HL-60 (cell line): ENCODE measurements around the gene MYH7B.
A peak's percentile ranks its signal among the peaks of the same experiment; 100 is the strongest.

Source experiments
- DNase-seq, 2 experiments: peaks; one replicate each; pipeline ENCODE4 v3.0.0-alpha.2; 2010 to 2020; ENCODE audit warnings: low read depth in 1 of 2, low spot score in 1 of 2
- H3K27ac ChIP-seq: fragments of 250-450 bp; sonication (Bioruptor Pico); replicated peaks from 2 replicates; pipeline ENCODE4 v1.5.1; 2020; ENCODE audit warnings: mild to moderate bottlenecking, moderate library complexity
- H3K27me3 ChIP-seq: fragments of 250-450 bp; sonication (Bioruptor Pico); 2 replicates; pipeline ENCODE4 v1.5.1; 2021; ENCODE audit warnings: mild to moderate bottlenecking, moderate library complexity; ENCODE audit not compliant: insufficient read depth, poor library complexity, severe bottlenecking
- H3K4me3 ChIP-seq: replicated peaks from 2 replicates; pipeline ENCODE4 v1.5.1; 2011; ENCODE audit warnings: mild to moderate bottlenecking, control low read depth, low read length; ENCODE audit not compliant: insufficient read depth
- CTCF ChIP-seq: IDR thresholded peaks from one replicate; pipeline ENCODE4 v1.5.1; 2011; ENCODE audit warnings: low read length, control low read depth, inconsistent platforms; ENCODE audit not compliant: insufficient read depth
- GABPA ChIP-seq: IDR thresholded peaks from 2 replicates; pipeline ENCODE4 v1.6.1; 2012; ENCODE audit warnings: low read depth
- POLR2AphosphoS5 ChIP-seq: IDR thresholded peaks from 2 replicates; pipeline ENCODE4 v1.6.1; 2012; ENCODE audit warnings: low read depth
- REST ChIP-seq: IDR thresholded peaks from 2 replicates; pipeline ENCODE4 v1.6.1; 2012; ENCODE audit warnings: low read depth; ENCODE audit not compliant: insufficient replicate concordance
- SPI1 ChIP-seq: IDR thresholded peaks from 2 replicates; pipeline ENCODE4 v1.6.1; 2012; ENCODE audit warnings: low read depth, mild to moderate bottlenecking, borderline replicate concordance

MYH7B gene

GRCh38 chr20:34938466-34939163, 17.1 kb upstream of the MYH7B start:
- peak overlapping the region; percentile 80 for H3K27ac ChIP-seq
- TF ChIP-seq SPI1 (peak; percentile 99), POLR2AphosphoS5 (peak; percentile 96), CTCF (no peak)
- H3K4me3 ChIP-seq, result no peak overlapping the region
- H3K27me3 ChIP-seq, result no peaks in the 10 kb centered on the region
- DNase-seq, result peak; percentile 54 to 95

DNA sequence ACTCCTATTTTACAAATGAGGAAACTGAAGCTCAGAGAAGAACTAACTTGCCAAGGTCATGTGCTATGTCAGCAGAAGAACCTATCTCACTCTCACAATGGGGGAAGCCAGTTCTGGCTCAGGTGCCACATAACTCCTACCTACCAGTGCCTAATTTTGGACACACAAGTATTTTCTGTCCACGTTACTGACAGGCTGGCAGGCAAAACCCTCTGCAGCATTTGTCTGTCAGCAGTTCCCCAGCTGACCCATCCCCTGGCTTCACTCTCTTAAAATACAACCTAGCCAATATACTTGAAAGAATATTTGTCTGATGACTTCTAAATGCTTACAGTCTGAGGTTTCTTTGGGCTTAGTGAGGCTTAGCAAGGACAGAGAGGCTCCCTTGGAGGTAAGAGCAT, 15.6 kb upstream of the MYH7B start:
- peak overlapping the region; percentile 80 for H3K27ac ChIP-seq
- TF ChIP-seq REST (no peak), SPI1 (no peak), GABPA (no peak), POLR2AphosphoS5 (no peak), CTCF (no peak)
- no peak overlapping the region for H3K4me3 ChIP-seq
- H3K27me3 ChIP-seq, result no peaks in the 10 kb centered on the region
- peak in 1 of 2 experiments; percentile 49 for DNase-seq

- peak overlapping the region; percentile 31; the same call in 1 of the 2 replicates for H3K27ac ChIP-seq
- H3K4me3 ChIP-seq, result no peak overlapping the region
- TF ChIP-seq GABPA, result no peak
- TF ChIP-seq SPI1, result peak; percentile 48; the same call in 1 of the 2 replicates
- no peak for TF ChIP-seq POLR2AphosphoS5
- DNase-seq, result peak in 1 of 2 experiments; percentile 55
- no peaks in the 10 kb centered on the region for H3K27me3 ChIP-seq
Observed at GRCh38 chr20:34941226-34941625, 14.4 kb upstream of the MYH7B start.

- DNase-seq, result no peak
- H3K27ac ChIP-seq, result no peak overlapping the region
- H3K4me3 ChIP-seq, result no peak overlapping the region
- H3K27me3 ChIP-seq, result no peaks in the 10 kb centered on the region
- TF ChIP-seq POLR2AphosphoS5 (no peak), REST (no peak), GABPA (no peak), CTCF (no peak)
Observed at GRCh38 chr20:34942301-34942700, 13.4 kb upstream of the MYH7B start.
